ACC112 (cell line): ENCODE data around the gene KLF1.
A peak's percentile ranks its signal among the peaks of the same experiment; 100 is the strongest.

ENCODE experiments used
- H2AFZ ChIP-seq: fragments of 200-600 bp; sonication (generic); one replicate; pipeline ENCODE4 v1.6.0; 2017; ENCODE audit warnings: antibody characterized with exemption, low read length; ENCODE audit not compliant: unreplicated experiment
- H3K27ac ChIP-seq: fragments of 200-600 bp; sonication (generic); 2 replicates; pipeline ENCODE4 v1.5.1; 2014; ENCODE audit warnings: low read depth, mild to moderate bottlenecking, antibody characterized with exemption, low read length, moderate library complexity
- H3K27me3 ChIP-seq: fragments of 200-600 bp; sonication (generic); 2 replicates; pipeline ENCODE4 v1.6.1; 2014; ENCODE audit warnings: mild to moderate bottlenecking, antibody characterized with exemption, low read length, moderate library complexity, mixed read lengths; ENCODE audit not compliant: insufficient read depth
- H3K36me3 ChIP-seq: fragments of 200-600 bp; sonication (generic); 2 replicates; pipeline ENCODE4 v1.6.1; 2016; ENCODE audit warnings: mild to moderate bottlenecking, antibody characterized with exemption, low read length, moderate library complexity, mixed read lengths; ENCODE audit not compliant: insufficient read depth
- H3K4me1 ChIP-seq: fragments of 200-600 bp; sonication (generic); one replicate; pipeline ENCODE4 v1.6.1; 2016; ENCODE audit warnings: low read length, mixed read lengths; ENCODE audit not compliant: insufficient read depth, unreplicated experiment, control insufficient read depth
- H3K4me3 ChIP-seq: fragments of 200-600 bp; sonication (generic); 2 replicates; pipeline ENCODE4 v1.5.1; 2014; ENCODE audit warnings: mild to moderate bottlenecking, low read depth, low read length
- H3K79me2 ChIP-seq: fragments of 200-600 bp; sonication (generic); one replicate; pipeline ENCODE4 v1.6.0; 2016; ENCODE audit warnings: low read length; ENCODE audit not compliant: control insufficient read depth, unreplicated experiment, insufficient read depth

KLF1 gene

DNA sequence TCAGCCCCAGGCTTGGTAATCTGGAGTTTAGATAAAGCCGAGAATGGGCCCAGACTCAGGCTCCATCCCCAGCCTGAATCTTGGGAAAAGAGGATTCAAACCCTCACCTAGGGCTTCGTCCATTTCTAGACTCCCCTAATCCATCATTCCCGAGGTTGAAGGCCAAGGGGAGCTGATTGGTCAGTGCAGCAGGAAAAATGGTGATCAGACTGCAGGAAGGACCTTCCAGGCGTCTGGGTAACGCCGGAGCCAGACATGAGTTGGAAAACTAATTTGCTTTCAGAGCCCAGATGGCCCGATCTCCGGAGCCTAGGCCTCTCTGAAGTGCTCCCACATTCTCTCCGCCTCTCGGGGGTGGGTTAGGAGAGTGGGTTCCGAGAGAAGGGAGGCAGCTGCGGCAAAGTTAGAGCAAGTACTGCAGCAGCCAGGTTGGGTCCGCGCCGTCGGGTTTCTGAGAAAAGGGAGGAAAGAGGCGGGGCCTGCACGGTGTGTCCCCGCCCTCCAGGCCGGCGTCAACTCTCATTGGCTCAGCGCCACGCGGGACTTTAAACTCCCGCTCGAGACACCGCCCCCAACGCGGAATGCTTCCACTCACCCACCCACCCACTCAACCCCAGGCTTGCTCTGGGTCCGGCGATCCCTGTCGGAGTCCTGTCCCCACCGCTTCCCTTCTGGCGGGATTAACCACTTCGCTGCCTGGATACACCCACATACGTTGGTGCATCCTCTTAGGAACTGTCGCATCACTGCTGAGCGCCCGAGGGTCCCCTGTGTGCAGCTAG lies 51.8 kb downstream of the KLF1 start:
- Histone ChIP-seq H3K4me1 (no peaks in the 10 kb centered on the region), H2AFZ (no peak overlapping the region), H3K27me3 (peaks cover 74% of the 10 kb centered on the region), H3K79me2 (no peaks in the 10 kb centered on the region), H3K27ac (no peak overlapping the region), H3K36me3 (no peaks in the 10 kb centered on the region), H3K4me3 (no peak overlapping the region)

DNA sequence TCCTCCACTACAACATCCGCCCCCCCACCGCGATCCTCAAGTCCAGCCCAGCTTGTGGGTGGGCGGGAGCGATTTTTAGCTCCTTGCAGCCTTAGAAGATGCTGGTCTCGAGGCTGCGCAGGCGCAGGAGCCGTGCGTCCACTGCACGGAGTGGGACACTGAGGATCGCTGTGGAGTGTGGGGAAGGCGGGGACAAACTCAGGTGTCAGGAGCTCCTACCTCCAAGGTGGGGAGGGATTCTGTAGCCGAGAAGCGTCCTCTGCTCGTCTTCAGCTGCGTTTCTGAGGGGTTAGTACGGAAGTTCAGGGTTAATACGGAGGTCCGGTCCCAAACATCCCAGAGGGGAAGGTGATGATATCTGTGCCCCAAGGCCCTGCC lies 52.4 kb downstream of the KLF1 start, which contains the start of gene RTBDN:
Gene RTBDN, minus strand, starts transcription at position 14 of the 378 bp plus-strand sequence. CDS start 4,600 bp downstream, outside the sequence.
- no peaks in the 10 kb centered on the region for H3K36me3 ChIP-seq
- no peak within 1 kb of the TSS for H2AFZ ChIP-seq
- H3K4me3 ChIP-seq = peak within 1 kb of the TSS; percentile 59
- no peaks in the 10 kb centered on the region for H3K4me1 ChIP-seq
- H3K79me2 ChIP-seq = no peaks in the 10 kb centered on the region
- H3K27ac ChIP-seq = no peak within 1 kb of the TSS
- H3K27me3 ChIP-seq = peaks cover 68% of the 10 kb centered on the region
